CD1c-positive myeloid dendritic cell (primary cell): ENCODE results near the gene MRPL39.

Experiments
- DNase-seq: peaks from one replicate; pipeline ENCODE4 v3.0.0-alpha.2; 2016; ENCODE audit errors: extremely low spot score

MRPL39 gene

DNA sequence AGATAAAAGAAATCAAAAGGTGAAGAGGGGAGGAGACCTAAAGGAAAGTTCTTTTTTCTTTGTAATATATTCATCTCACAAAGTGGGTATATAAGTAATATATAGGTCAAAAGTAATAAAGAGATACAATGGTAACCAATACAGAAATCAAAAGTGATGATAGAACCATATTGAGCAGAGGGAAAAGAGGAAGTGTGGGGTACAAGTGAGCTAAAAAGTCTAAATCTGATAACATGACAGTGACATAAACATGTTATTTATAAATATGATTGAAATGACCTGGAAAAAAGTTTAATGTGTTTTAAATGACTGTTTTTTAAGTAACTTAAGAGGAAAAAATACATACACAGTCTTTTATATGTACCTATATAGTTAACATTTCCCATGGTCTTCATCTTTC lies 70.5 kb downstream of the MRPL39 start:
- no peak for DNase-seq

- no peak for DNase-seq
These were observed 71.4 kb downstream of the MRPL39 start for GRCh38 chr21:25535849-25536248.
